Endothelial cell of umbilical vein (primary cell): ENCODE measurements around the gene SMARCA4.

Experiments used
- CTCF ChIP-seq, 2 donors: IDR thresholded peaks; 1 replicate in 1 of 2; 2 replicates in 1 of 2; pipeline ENCODE4 v1.5.1; 2011; ENCODE audit warnings: low read length in 2 of 2, mild to moderate bottlenecking in 2 of 2, moderate library complexity in 2 of 2, control low read depth in 1 of 2, inconsistent platforms in 1 of 2, low read depth in 1 of 2; ENCODE audit not compliant: insufficient read depth in 1 of 2; ENCODE audit errors: extremely low read depth in 1 of 2
- EZH2 ChIP-seq: IDR thresholded peaks from 2 replicates; pipeline ENCODE4 v1.6.1; 2012; ENCODE audit warnings: borderline replicate concordance, low read depth, mild to moderate bottlenecking, moderate library complexity, low read length, inconsistent platforms; ENCODE audit not compliant: severe bottlenecking
- FOS ChIP-seq: IDR thresholded peaks from 2 replicates; pipeline ENCODE4 v1.6.1; 2011; ENCODE audit warnings: mild to moderate bottlenecking, low read length, moderate library complexity, borderline replicate concordance; ENCODE audit not compliant: insufficient read depth
- GATA2 ChIP-seq: IDR thresholded peaks from 2 replicates; pipeline ENCODE4 v1.7.0; 2011; ENCODE audit warnings: low read depth, mild to moderate bottlenecking, moderate library complexity, mixed read lengths, low read length; ENCODE audit not compliant: insufficient read length, insufficient read depth
- JUN ChIP-seq: IDR thresholded peaks from 2 replicates; pipeline ENCODE4 v1.6.1; 2011; ENCODE audit warnings: borderline replicate concordance, low read depth; ENCODE audit not compliant: insufficient read length, insufficient read depth
- MAX ChIP-seq: IDR thresholded peaks from 2 replicates; pipeline ENCODE4 v1.6.1; 2011; ENCODE audit not compliant: insufficient read depth, insufficient read length
- MYC ChIP-seq: IDR thresholded peaks from one replicate; pipeline ENCODE4 v1.6.1; 2011; ENCODE audit warnings: mild to moderate bottlenecking, low read depth, low read length
- POLR2A ChIP-seq: IDR thresholded peaks from 2 replicates; pipeline ENCODE4 v1.6.1; 2012; ENCODE audit warnings: low read depth, mild to moderate bottlenecking, control low read depth, low read length
- POLR2AphosphoS5 ChIP-seq: IDR thresholded peaks from 2 replicates; pipeline ENCODE4 v1.6.1; 2012; ENCODE audit warnings: low read depth, mild to moderate bottlenecking, control low read depth, low read length, moderate library complexity; ENCODE audit not compliant: insufficient read depth

- TF ChIP-seq CTCF (IDR thresholded peaks at IDR 0.05; ENCODE audit: extremely low read depth in 1 of 2, insufficient read depth in 1 of 2, low read depth in 1 of 2, low read length in 2 of 2), result peak in 1 of 2 donors; percentile 2
- TF ChIP-seq EZH2, result no peak
- no peak for TF ChIP-seq POLR2A
- no peak for TF ChIP-seq MAX
- no peak for TF ChIP-seq JUN
- TF ChIP-seq POLR2AphosphoS5, result no peak
- no peak for TF ChIP-seq MYC
- TF ChIP-seq FOS, result no peak
- TF ChIP-seq GATA2, result no peak
These were observed 4.1 kb downstream of the SMARCA4 start for GRCh38 chr19:10964903-10965302.
